Stimulated activated naive CD8-positive, alpha-beta T cell treated with anti-CD3 and anti-CD28 coated beads, Interleukin-15, Interleukin-2, amounts not matched to agents 100 ng/mL and 50 ng/mL, for 24 hours (primary cell): ENCODE results near the gene HOXA6.

Experiments used
- H3K27ac Mint-ChIP-seq: one replicate; pipeline ENCODE4 v1.8.0; 2021; ENCODE audit warnings: mild to moderate bottlenecking, mixed read lengths
- H3K27me3 Mint-ChIP-seq: one replicate; pipeline ENCODE4 v1.8.0; 2021; ENCODE audit warnings: mixed read lengths
- H3K36me3 Mint-ChIP-seq: one replicate; pipeline ENCODE4 v1.8.0; 2021; ENCODE audit warnings: low read depth, mixed read lengths
- H3K4me1 Mint-ChIP-seq: one replicate; pipeline ENCODE4 v1.8.0; 2021; ENCODE audit warnings: low read depth, mixed read lengths
- H3K4me3 Mint-ChIP-seq: one replicate; pipeline ENCODE4 v1.8.0; 2021; ENCODE audit warnings: mild to moderate bottlenecking, mixed read lengths
- H3K9me3 Mint-ChIP-seq: one replicate; pipeline ENCODE4 v1.8.0; 2021; ENCODE audit warnings: mixed read lengths

The HOXA6 gene

DNA sequence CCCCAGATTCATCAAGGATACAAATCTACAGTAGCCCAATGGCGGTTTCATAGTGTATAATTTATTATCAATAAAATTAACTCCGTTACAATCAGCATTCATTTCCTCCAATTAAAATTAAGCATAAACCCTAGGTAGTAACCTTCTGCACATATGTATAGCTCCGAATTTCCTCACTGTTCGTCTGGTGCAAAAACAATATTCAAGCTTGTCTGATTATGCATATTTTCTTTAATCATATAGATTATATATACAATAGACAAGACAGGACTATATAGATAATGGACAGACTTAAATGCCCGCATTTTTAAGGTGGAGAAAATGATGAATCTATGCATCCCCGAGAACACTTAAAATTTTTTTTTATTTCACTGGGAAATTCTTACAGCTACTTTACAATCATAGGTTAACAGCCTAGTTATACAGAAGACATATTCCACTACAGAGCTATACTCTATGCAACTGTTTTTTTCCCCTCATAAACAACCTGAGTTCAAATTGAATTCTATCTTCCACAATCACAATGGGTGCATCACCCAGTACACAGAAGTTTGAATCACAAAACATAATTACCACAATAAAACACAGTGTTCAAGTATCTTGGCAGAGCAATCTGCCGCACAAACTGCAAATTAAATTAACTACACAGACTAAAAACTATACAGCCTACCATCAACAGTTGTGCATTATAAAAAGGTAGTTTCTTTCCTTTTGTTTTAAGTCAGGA, 15.2 kb upstream of the HOXA6 start:
- Mint-ChIP-seq H3K27ac (no peak overlapping the region), H3K4me1 (peaks cover 48% of the 10 kb centered on the region), H3K4me3 (no peak overlapping the region), H3K9me3 (no peaks in the 10 kb centered on the region), H3K27me3 (peaks cover 81% of the 10 kb centered on the region), H3K36me3 (no peaks in the 10 kb centered on the region)

GRCh38 chr7:27161721-27162560, 14.4 kb upstream of the HOXA6 start:
- no peak overlapping the region for H3K4me3 Mint-ChIP-seq
- H3K27ac Mint-ChIP-seq = no peak overlapping the region
- H3K36me3 Mint-ChIP-seq = no peaks in the 10 kb centered on the region
- peaks cover 48% of the 10 kb centered on the region for H3K4me1 Mint-ChIP-seq
- no peaks in the 10 kb centered on the region for H3K9me3 Mint-ChIP-seq
- H3K27me3 Mint-ChIP-seq = peaks cover 81% of the 10 kb centered on the region

DNA sequence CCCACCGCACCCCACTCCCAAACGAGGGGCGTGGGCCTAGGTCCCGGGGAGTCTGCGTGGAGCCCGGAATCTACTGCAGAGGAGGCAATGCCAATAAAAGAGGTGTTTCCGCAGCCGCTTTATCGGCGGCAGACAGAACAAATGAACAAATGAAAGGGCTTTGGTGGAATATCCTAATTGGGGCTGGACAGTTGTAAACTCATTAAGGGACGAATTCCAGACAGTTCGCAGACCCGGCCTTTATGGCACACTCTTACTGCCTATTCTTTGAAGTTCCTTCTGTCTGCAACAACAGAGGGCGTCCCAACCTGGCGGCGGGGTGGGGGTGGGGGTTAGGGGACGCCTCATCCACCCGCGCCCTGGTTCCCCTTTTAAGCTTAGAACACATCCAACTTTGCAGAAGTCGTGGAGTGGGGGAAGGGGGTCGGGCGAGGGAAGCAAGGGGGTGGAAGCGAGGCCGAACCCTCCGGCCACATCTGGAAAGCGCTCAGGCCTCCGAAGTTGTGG, 13.7 kb upstream of the HOXA6 start:
- peaks cover 80% of the 10 kb centered on the region for H3K27me3 Mint-ChIP-seq
- H3K27ac Mint-ChIP-seq = no peak overlapping the region
- peaks cover 51% of the 10 kb centered on the region for H3K4me1 Mint-ChIP-seq

DNA sequence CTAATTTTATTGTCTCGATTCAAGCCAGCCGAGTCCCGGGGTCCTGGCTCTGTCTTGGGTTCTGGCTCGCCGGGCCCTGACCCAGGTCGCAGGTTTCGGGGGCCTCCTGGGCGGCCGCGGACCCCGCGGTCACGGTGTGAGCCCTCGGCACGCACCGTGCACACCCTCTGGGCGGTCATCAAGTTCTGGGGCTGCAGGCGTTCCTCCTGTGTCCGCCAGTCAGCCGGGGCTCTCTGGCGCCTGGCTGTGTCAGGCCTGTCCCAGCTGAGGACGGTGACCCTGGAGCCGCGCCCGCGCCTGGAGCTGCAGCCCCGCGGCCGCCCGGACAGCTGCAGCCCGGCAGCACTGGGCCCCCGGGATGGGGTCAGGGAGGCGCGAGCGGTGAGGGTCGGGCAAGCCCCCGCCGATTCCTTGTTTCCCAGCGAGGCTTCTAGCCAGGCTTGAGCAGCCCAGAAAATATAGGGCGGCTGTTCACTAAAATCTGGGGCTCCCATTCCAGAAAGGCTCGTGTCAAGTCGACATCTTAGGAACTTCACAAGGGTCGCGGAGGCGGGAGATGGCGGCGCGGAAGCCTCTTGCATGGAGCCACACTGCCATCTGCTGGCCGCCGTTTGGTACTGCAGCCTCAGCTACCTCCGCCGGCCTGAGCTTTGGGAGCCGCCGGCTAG, 13.1 kb upstream of the HOXA6 start:
- H3K27me3 Mint-ChIP-seq = peaks cover 81% of the 10 kb centered on the region

More for the DNA sequence above, 13.7 kb upstream of the HOXA6 start:
- Mint-ChIP-seq H3K4me3 (peak overlapping the region; percentile 76), H3K36me3 (no peaks in the 10 kb centered on the region), H3K9me3 (no peaks in the 10 kb centered on the region)

DNA sequence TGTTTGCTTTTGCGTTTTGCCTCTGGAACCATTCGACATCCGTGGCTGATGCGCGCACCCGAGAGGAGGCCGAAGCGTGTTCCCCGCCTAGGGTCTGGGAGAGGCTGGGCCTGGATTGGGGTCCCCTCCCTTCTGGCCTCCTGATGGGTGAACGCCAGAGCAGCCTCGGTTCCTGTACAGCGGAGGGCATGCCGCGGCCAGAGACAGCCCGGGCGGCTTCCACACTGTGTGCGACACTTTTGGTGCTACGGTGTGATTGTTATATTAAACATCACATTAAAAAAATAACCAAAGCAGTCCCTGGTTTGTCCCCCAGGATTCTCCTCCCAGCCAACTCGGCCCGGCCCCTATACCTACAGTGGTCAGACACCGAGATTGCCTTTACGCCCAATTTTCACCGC, 12.6 kb upstream of the HOXA6 start:
- Mint-ChIP-seq H3K4me3 (peak overlapping the region; percentile 40), H3K9me3 (no peaks in the 10 kb centered on the region), H3K27ac (no peak overlapping the region), H3K27me3 (peaks cover 83% of the 10 kb centered on the region), H3K36me3 (no peaks in the 10 kb centered on the region), H3K4me1 (peaks cover 51% of the 10 kb centered on the region)

More for the DNA sequence above, 13.1 kb upstream of the HOXA6 start:
- H3K27ac Mint-ChIP-seq = no peak overlapping the region
- H3K36me3 Mint-ChIP-seq = no peaks in the 10 kb centered on the region
- H3K9me3 Mint-ChIP-seq = no peaks in the 10 kb centered on the region
- H3K4me3 Mint-ChIP-seq = peak overlapping the region; percentile 76
- H3K4me1 Mint-ChIP-seq = peaks cover 49% of the 10 kb centered on the region

- Mint-ChIP-seq H3K4me1 (peaks cover 54% of the 10 kb centered on the region), H3K36me3 (no peaks in the 10 kb centered on the region), H3K4me3 (peak overlapping the region; percentile 40), H3K9me3 (no peaks in the 10 kb centered on the region), H3K27me3 (peaks cover 85% of the 10 kb centered on the region), H3K27ac (no peak overlapping the region)
Observed at GRCh38 chr7:27159266-27160144, 11.9 kb upstream of the HOXA6 start.

DNA sequence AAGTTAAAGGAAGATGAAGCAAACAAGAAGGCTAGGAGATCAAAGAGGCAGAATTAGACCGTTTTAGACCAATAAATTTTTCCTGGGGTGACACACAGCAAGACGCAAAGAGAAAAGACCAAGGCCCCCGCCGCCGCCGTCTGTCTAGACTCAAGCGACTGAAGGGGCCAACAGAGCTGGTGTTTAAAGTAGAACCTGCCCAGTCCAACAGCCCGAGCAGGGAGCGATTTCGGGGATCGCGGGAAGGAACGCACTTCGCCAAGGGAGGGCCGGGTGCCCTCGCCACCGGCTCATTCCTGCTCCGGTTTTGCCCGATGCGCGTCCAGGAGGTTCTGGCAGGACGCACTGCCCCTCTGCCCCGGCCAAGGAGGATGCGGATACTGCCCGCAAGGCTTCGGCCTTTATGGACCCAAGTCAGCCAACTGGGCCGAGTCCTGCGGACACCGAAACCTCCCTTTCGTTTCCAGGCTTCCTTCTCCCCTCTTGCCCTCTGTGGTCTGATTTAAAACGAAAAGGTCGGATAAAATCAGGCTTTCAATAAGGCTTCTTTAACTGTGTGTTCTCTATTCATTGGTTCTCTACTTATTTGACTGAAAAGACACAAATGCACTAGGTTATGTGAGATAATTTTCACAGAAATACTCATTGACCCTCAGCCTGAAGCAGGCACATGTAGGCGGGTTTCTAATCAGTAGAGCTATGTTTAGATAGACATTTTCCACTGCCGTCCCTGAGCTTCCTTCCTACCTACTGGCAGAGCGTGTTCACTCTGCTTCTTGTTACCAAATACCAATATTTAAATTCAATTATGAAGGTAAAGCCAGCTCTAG, 11.1 kb upstream of the HOXA6 start:
- Mint-ChIP-seq H3K27ac (peak overlapping the region; percentile 36), H3K4me3 (peak overlapping the region; percentile 41), H3K4me1 (peaks cover 52% of the 10 kb centered on the region), H3K9me3 (no peaks in the 10 kb centered on the region), H3K36me3 (no peaks in the 10 kb centered on the region), H3K27me3 (peaks cover 86% of the 10 kb centered on the region)

DNA sequence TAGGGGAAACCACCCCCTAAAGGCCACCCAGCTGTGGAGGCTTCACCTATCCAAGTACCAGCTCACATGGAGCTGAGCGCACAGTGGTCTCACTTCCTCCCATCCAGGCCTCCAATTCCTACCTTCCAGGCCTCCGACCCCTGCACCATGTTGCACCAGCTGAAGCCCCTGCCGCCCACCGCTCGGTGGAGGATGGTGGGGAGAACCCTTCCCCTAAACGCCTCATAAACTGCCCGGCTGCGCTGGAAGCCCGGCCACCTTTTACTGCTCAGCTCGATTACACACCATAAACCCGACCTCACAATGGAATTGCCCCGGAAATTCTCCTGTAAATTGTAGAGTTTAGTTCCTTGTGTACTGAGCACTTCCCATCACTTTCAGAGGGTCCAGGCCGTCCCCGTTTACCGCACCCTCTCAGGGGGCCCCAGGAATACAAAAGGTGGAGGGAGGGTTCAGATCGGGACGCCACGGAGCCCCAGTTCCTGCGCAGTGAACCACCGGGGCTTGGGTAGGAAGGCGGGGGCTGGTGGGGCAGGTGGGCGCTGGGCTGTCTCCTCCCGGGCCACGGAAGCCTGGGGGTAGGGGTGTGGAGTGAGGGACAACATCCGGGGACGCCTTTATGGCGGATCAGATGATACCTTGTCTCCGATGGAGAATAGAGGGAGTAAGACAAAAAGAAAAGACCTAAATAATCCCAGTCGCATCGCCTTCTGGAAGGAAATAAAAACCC, 10.3 kb upstream of the HOXA6 start:
- Mint-ChIP-seq H3K36me3 (no peaks in the 10 kb centered on the region), H3K4me3 (peak overlapping the region; percentile 15), H3K4me1 (peaks cover 51% of the 10 kb centered on the region), H3K9me3 (no peaks in the 10 kb centered on the region), H3K27ac (peak overlapping the region; percentile 32), H3K27me3 (peaks cover 86% of the 10 kb centered on the region)

DNA sequence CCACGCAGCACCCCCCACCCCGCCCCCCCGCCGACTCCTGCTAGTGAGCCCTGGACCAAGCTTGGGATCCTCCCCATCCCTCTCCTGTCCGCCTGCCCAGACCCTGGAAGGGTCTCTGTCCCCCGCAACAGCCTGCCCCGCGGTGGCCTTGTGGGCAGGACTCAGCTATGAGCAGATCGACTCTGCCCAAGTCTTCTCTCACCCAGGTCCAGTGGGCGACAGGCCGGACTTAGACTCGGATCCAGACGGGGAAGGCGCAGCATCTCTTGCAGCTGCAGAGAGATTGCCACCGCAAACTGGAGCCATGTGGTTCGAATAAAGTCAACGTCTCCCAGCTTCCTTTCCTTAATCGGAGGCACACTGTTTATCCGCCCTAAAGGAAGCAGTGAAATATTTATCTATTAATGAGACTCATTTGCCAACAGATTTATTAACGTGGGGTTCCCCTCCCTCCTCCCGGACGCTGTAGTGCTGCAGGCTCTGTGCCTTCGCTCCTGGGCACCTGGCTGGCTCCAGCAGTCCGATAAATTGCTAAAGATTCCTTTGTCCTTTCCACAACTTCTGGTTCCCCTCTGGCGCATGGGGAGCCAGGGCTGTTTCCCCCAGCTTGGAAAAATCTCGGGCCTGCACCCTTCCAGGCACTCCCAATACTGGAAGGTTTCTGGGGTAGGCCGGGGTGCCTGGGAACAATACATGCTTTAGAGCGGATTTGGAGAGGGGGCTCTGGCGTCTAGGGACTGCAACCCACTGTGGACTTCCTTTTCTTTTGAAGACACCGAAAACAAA, 9.5 kb upstream of the HOXA6 start:
- H3K4me1 Mint-ChIP-seq = peaks cover 52% of the 10 kb centered on the region
- H3K27me3 Mint-ChIP-seq = peaks cover 84% of the 10 kb centered on the region
- H3K4me3 Mint-ChIP-seq = peak overlapping the region; percentile 32
- no peaks in the 10 kb centered on the region for H3K36me3 Mint-ChIP-seq
- H3K9me3 Mint-ChIP-seq = no peaks in the 10 kb centered on the region
- no peak overlapping the region for H3K27ac Mint-ChIP-seq

DNA sequence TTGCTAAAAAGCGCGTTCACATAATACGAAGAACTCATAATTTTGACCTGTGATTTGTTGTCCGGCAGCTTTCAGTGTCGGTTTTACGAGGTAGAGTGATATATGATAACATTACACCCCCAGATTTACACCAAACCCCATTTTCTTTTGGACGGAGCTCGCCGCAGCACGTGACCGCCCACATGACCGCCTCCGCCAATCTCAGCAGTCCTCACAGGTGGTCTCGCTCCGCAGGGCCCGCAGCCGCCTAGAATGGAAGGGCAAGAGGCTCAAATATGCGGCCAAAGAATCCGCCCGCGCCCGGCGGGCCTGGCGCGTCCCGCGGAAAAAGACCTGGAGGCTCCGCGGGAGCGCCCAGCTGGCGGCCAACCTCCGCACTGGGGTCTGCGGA, 8.9 kb upstream of the HOXA6 start, which contains the start of gene HOXA7:
HOXA7 (minus strand) TSS at position 168 of the 391 bp plus-strand sequence; CDS start at position 38, 130 bp downstream.
- H3K4me1 Mint-ChIP-seq = peaks cover 58% of the 10 kb centered on the region
- peaks cover 87% of the 10 kb centered on the region for H3K27me3 Mint-ChIP-seq
- H3K27ac Mint-ChIP-seq = peak within 1 kb of the TSS; percentile 65
- no peaks in the 10 kb centered on the region for H3K36me3 Mint-ChIP-seq
- no peaks in the 10 kb centered on the region for H3K9me3 Mint-ChIP-seq
- H3K4me3 Mint-ChIP-seq = peak within 1 kb of the TSS; percentile 69

DNA sequence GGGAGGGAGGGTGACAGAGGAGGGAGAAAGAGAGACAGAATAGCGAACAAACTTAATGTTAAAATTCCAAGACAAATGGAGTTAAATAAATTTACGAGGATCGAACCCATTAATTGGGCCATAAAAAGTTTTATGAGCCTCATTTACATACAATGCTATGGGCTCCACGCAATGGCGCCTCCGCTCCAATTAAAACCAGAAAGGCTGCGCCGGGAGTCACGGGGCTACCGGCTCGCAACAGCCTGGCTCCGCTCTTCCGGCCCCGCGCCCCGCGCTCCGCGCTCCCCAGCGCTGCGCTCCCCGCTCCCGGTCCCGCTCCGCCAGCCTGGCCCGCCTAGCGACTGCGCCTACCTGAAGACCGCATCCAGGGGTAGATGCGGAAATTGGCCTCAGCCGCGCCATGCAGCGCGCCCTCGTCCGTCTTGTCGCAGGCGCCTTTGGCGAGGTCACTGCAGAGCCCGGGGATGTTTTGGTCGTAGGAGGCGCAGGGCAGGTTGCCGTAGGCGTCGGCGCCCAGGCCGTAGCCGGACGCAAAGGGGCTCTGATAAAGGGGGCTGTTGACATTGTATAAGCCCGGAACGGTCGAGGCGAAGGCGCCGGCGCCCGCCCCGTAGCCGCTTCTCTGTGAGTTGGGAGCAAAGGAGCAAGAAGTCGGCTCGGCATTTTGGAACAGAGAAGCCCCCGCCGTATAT, 8.4 kb upstream of the HOXA6 start:
- Mint-ChIP-seq H3K4me3 (peak overlapping the region; percentile 69), H3K27me3 (peaks cover 90% of the 10 kb centered on the region), H3K27ac (peak overlapping the region; percentile 65), H3K36me3 (no peaks in the 10 kb centered on the region), H3K4me1 (peaks cover 60% of the 10 kb centered on the region), H3K9me3 (no peaks in the 10 kb centered on the region)
